HepG2 (cell line): ENCODE measurements around the gene PPP1R9B. TPM values are rescaled to one million over a fixed set of nuclear protein-coding genes. Genes with fewer than 3 reads are reported as not detected.
A peak's percentile ranks its signal among the peaks of the same experiment; 100 is the strongest.

Experiments used
- KIAA2018 ChIP-seq: sonication (generic); formaldehyde crosslinking; IDR thresholded peaks from 2 replicates; pipeline ENCODE4 v1.5.0; 2020; ENCODE audit warnings: mild to moderate bottlenecking, missing genetic modification reagents, borderline replicate concordance
- KLF16 ChIP-seq, 2 experiments: sonication (generic) in 1 of 2; formaldehyde crosslinking in 1 of 2; IDR thresholded peaks; 2 replicates each; pipeline versions ENCODE4 v1.6.1 to v1.8.0; 2016 to 2023; ENCODE audit warnings: missing genetic modification reagents in 2 of 2, missing compliant biosample characterization in 1 of 2
- RBAK ChIP-seq: sonication (generic); formaldehyde crosslinking; IDR thresholded peaks from 2 replicates; pipeline ENCODE4 v1.5.1; 2020; ENCODE audit warnings: mild to moderate bottlenecking, missing genetic modification reagents
- THAP9 ChIP-seq: sonication (generic); formaldehyde crosslinking; IDR thresholded peaks from 2 replicates; pipeline ENCODE4; 2020; ENCODE audit warnings: missing genetic modification reagents, mild to moderate bottlenecking, borderline replicate concordance
- ZBTB7B ChIP-seq: sonication (generic); formaldehyde crosslinking; IDR thresholded peaks from 2 replicates; pipeline ENCODE4 v1.4.0; 2020; ENCODE audit warnings: missing genetic modification reagents
- ZNF34 ChIP-seq: sonication (generic); formaldehyde crosslinking; IDR thresholded peaks from 2 replicates; pipeline ENCODE4 v1.4.0; 2020; ENCODE audit warnings: mild to moderate bottlenecking, missing genetic modification reagents, borderline replicate concordance
- ZNF432 ChIP-seq: sonication (generic); formaldehyde crosslinking; IDR thresholded peaks from 2 replicates; pipeline ENCODE4 v1.5.0; 2020; ENCODE audit warnings: missing genetic modification reagents, mild to moderate bottlenecking, borderline replicate concordance
- ZNF446 ChIP-seq: sonication (generic); formaldehyde crosslinking; IDR thresholded peaks from 2 replicates; pipeline ENCODE4 v1.5.0; 2020; ENCODE audit warnings: mild to moderate bottlenecking, missing genetic modification reagents
- ZNF644 ChIP-seq: IDR thresholded peaks from 2 replicates; pipeline ENCODE4 v1.6.1; 2016; ENCODE audit warnings: low read depth
- ZNF747 ChIP-seq: sonication (generic); formaldehyde crosslinking; IDR thresholded peaks from 2 replicates; pipeline ENCODE4 v1.8.1; 2023; ENCODE audit warnings: missing genetic modification reagents, mild to moderate bottlenecking, borderline replicate concordance
- ZSCAN9 ChIP-seq: IDR thresholded peaks from 2 replicates; pipeline ENCODE4 v1.6.1; 2016; ENCODE audit warnings: borderline replicate concordance
- polyA plus RNA-seq, 8 experiments: library from polyadenylated mRNA; depleted of rRNA in 3 of 8; stranded (reverse) in 7 of 8; unstranded in 1 of 8; fragments of >200 nt; fragmentation: Illumina TruSeq in 4 of 8; extraction: Trizol in 4 of 8; gene quantifications; 2 replicates each; pipeline versions ENCODE4 v1.2.1 to v1.2.3, GENCODE V29; 2011 to 2016; ENCODE audit warnings: low read depth in 4 of 8, missing spikeins in 1 of 8, mixed read lengths in 1 of 8; ENCODE audit not compliant: insufficient read depth in 1 of 8
- total RNA-seq, 5 experiments: library from RNA; depleted of rRNA; stranded (reverse); fragments of >200 nt; fragmentation: Illumina TruSeq; extraction: Trizol; gene quantifications; 2 replicates each; pipeline ENCODE4 v1.2.3, GENCODE V29; 2016; ENCODE audit warnings: low read depth in 1 of 5
- TF ChIP-seq, protein P1 (sequence below): sonication (generic); formaldehyde crosslinking; IDR thresholded peaks from 2 replicates; pipeline ENCODE4 v1.8.1; 2023; ENCODE audit warnings: mild to moderate bottlenecking, moderate library complexity, missing genetic modification reagents
- TF ChIP-seq, protein P2 (sequence below): sonication (generic); formaldehyde crosslinking; IDR thresholded peaks from 2 replicates; pipeline ENCODE4 v1.4.0; 2020; ENCODE audit warnings: mild to moderate bottlenecking, missing genetic modification reagents

The PPP1R9B gene
- total and polyA plus RNA-seq, 2 of the 13 experiments (the other 11 are each of a cell fraction or from before 2014, with no cell fraction given) = 9.4 to 15.8 TPM

- TF ChIP-seq ZNF446 = 0 out of 2 replicates have a peak, but pooled peaks have one; percentile 56
- TF ChIP-seq, protein P1, sequence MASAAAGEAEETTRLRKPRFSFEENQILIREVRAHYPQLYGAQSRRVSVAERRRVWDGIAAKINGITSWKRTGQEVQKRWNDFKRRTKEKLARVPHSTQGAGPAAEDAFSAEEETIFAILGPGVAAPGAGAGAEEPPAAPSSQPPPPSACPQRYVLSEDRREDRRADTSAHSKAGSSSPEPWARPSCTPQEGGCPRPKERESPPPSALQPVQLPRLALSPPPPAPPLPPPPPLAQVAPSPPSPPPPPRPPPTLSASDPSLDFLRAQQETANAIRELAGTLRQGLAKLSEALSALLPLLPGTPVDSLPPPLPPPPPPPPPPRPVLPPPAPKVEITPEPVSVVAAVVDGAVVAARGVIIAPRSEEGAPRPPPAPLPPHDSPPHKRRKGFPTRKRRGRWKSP (CRISPR knock-in tag) = peak; percentile 96; the same call in 1 of the 2 replicates
- no peak for TF ChIP-seq ZNF432
- 0 out of 2 replicates have a peak, but pooled peaks have one; percentile 31 for TF ChIP-seq ZSCAN9 (CRISPR knock-in tag)
- TF ChIP-seq KLF16 (CRISPR knock-in tag; IDR thresholded peaks at IDR 0.05) = peak in 1 of 2 experiments; percentile 71; a peak in 2 of 4 replicates
- no peak for TF ChIP-seq RBAK (CRISPR knock-in tag)
- no peak for TF ChIP-seq KIAA2018
- TF ChIP-seq, protein P2, sequence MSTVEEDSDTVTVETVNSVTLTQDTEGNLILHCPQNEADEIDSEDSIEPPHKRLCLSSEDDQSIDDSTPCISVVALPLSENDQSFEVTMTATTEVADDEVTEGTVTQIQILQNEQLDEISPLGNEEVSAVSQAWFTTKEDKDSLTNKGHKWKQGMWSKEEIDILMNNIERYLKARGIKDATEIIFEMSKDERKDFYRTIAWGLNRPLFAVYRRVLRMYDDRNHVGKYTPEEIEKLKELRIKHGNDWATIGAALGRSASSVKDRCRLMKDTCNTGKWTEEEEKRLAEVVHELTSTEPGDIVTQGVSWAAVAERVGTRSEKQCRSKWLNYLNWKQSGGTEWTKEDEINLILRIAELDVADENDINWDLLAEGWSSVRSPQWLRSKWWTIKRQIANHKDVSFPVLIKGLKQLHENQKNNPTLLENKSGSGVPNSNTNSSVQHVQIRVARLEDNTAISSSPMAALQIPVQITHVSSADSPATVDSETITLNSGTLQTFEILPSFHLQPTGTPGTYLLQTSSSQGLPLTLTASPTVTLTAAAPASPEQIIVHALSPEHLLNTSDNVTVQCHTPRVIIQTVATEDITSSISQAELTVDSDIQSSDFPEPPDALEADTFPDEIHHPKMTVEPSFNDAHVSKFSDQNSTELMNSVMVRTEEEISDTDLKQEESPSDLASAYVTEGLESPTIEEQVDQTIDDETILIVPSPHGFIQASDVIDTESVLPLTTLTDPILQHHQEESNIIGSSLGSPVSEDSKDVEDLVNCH (CRISPR knock-in tag) = no peak
- no peak for TF ChIP-seq ZNF644 (CRISPR knock-in tag)
- 0 out of 2 replicates have a peak, but pooled peaks have one; percentile 64 for TF ChIP-seq ZNF34 (CRISPR knock-in tag)
- TF ChIP-seq ZBTB7B (CRISPR knock-in tag) = peak; percentile 63; the same call in 1 of the 2 replicates
- TF ChIP-seq THAP9 (CRISPR knock-in tag) = peak; percentile 75; the same call in 1 of the 2 replicates
- no peak for TF ChIP-seq ZNF747 (CRISPR knock-in tag)
Observed at GRCh38 chr17:50161023-50161910, 10.8 kb upstream of the PPP1R9B start (continued).
